Transverse colon (tissue), 4 donors: ENCODE measurements around the gene FUOM. TPM values are rescaled to one million over a fixed set of nuclear protein-coding genes. Genes with fewer than 3 reads are reported as not detected.
A peak's percentile ranks its signal among the peaks of the same experiment; 100 is the strongest.

ENCODE experiments used
- DNase-seq: peaks from one replicate; pipeline ENCODE4 v3.0.0-alpha.2; 2019
- H3K27ac ChIP-seq, 4 donors: fragments of 200-600 bp; sonication (generic); 2 replicates each; pipeline ENCODE4 v1.5.1; 2016 to 2018; ENCODE audit warnings: inconsistent platforms in 4 of 4
- H3K27me3 ChIP-seq: fragments of 200-600 bp; sonication (generic); 2 replicates; pipeline ENCODE4 v1.5.1; 2017; ENCODE audit warnings: inconsistent platforms
- H3K36me3 ChIP-seq, 4 donors: fragments of 200-600 bp; sonication (generic); 2 replicates each; pipeline ENCODE4 v1.5.1; 2017 to 2019; ENCODE audit warnings: inconsistent platforms in 4 of 4
- H3K4me1 ChIP-seq, 4 donors: fragments of 200-600 bp; sonication (generic); 2 replicates each; pipeline ENCODE4 v1.5.1; 2017 to 2020; ENCODE audit warnings: inconsistent platforms in 4 of 4
- H3K4me3 ChIP-seq, 4 donors: fragments of 200-600 bp; sonication (generic); 1 replicate in 1 of 4; 2 replicates in 3 of 4; pipeline versions ENCODE4 v1.5.1 to v1.6.1; 2017 to 2019; ENCODE audit warnings: inconsistent platforms in 4 of 4
- H3K9me3 ChIP-seq, 2 donors: fragments of 200-600 bp; sonication (generic); 2 replicates each; pipeline ENCODE4 v1.5.1; 2017 to 2019; ENCODE audit warnings: inconsistent platforms in 2 of 2
- CTCF ChIP-seq, 5 experiments: fragments of 200-600 bp in 3 of 5; fragments of 450-650 bp in 2 of 5; sonication (generic) in 3 of 5; IDR thresholded peaks; 1 replicate in 2 of 5; 2 replicates in 3 of 5; pipeline ENCODE4 v1.5.1; 2016 to 2017; ENCODE audit warnings: antibody characterized with exemption in 5 of 5, inconsistent platforms in 3 of 5, mild to moderate bottlenecking in 2 of 5, moderate library complexity in 1 of 5
- EP300 ChIP-seq: sonication (generic); formaldehyde crosslinking; IDR thresholded peaks from one replicate; pipeline ENCODE4 v1.6.1; 2017; ENCODE audit warnings: antibody characterized with exemption, low read depth
- POLR2A ChIP-seq: fragments of 450-650 bp; IDR thresholded peaks from one replicate; pipeline ENCODE4 v1.6.1; 2016; ENCODE audit warnings: antibody characterized with exemption, mild to moderate bottlenecking, moderate library complexity
- POLR2AphosphoS5 ChIP-seq, 3 donors: sonication (generic); formaldehyde crosslinking; IDR thresholded peaks; one replicate each; pipeline ENCODE4 v1.6.1; 2016; ENCODE audit warnings: antibody characterized with exemption in 3 of 3
- WGBS, 2 donors: methylation state at CpG; one replicate each; pipeline ENCODE4 v1.1.5; 2018; ENCODE audit warnings: low coverage in 1 of 2; 5-methylcytosine and 5-hydroxymethylcytosine counted together
- in situ Hi-C, 4 donors: fragments of 200-750 bp; cut with MboI; loops; one replicate each; pipeline versions ENCODE4 v1.15.0 to v1.15.1; 2017; ENCODE audit warnings: low sequenced_read_pairs in 3 of 4, low pct_ligation_motif_present in 1 of 4, low pct_unique_long_range_greater_than_20kb in 1 of 4
- intact Hi-C: fragments of 100-400 bp; cut with DNase I; formaldehyde crosslinking; loops from one replicate; pipeline ENCODE4 v1.15.1; 2023; ENCODE audit warnings: low total_unique reads
- total RNA-seq, 4 donors: library from RNA; depleted of rRNA; stranded (reverse); fragments of >200 nt; gene quantifications; one replicate each; pipeline ENCODE4 v1.1.0, GENCODE V29; 2016

Gene FUOM
- total RNA-seq, 4 donors from 2014 or later = 1.2 to 43.3 (median 28.8) TPM

DNA sequence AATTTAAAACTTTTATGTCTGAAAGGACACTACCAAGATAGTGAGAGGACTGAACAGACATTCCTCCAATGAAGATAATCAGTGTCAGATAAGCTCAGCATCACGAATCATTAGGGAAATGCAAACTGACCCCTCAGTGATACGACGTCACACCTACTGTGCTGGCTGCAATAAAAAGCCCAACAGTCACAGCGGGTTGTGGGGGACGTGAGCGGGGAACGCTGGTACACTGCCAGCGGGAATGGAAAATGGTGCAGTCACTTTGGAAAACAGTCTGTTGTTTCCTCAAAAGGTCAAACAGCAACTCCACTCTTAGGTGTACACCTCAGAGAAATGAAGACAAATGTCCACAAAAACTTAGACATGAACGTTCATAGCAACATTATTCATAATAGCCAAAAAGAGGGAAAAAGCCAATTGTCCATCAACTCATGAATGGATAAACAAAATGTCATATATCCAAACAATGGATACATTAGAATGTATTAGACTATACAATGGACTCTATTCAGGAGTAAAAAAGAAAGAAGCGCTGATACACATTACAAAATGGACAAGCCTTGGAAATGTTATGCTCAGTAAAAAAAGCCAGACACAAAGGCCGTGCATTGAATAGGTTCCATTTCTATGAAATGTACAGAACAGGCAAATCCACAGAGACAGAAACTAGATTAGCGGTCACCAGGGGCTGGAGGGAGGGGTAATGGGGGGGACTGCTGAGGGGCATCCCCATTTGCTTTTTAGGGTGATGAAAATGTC is 17.7 kb upstream of the FUOM start:
- no peak for TF ChIP-seq POLR2A

GRCh38 chr10:133373174-133374090 is 15.6 kb upstream of the FUOM start, which contains the start of gene ECHS1:
Gene ECHS1 (minus strand): TSS chr10:133373354. CDS start chr10:133373333, 21 bp downstream.
- Histone ChIP-seq H3K27me3 (no peaks in the 10 kb centered on the region), H3K27ac (peak within 1 kb of the TSS; percentile 91 to 92 (median 92)), H3K9me3 (no peaks in the 10 kb centered on the region), H3K4me3 (peak within 1 kb of the TSS; percentile 60 to 87 (median 78)), H3K4me1 (peaks cover 5 to 32% (median 23%) of the 10 kb centered on the region in 4 donors), H3K36me3 (peaks cover 0 to 16% (median 8%) of the 10 kb centered on the region in 4 donors)
- 0% methylated on average over 5 to 38 of the region's 89 CpGs for WGBS, 2 donors
- intact Hi-C loops (no loop called here), in situ Hi-C loops (no loop called here)
- no peak for TF ChIP-seq EP300
- TF ChIP-seq POLR2AphosphoS5 (IDR thresholded peaks at IDR 0.05) = peak; percentile 62 to 84 (median 73)
- TF ChIP-seq CTCF (IDR thresholded peaks at IDR 0.05) = peak in 1 of 5 experiments; percentile 12
- peak; percentile 77 for TF ChIP-seq POLR2A
- DNase-seq = peak; percentile 97

More for the DNA sequence above, 17.7 kb upstream of the FUOM start:
- H3K9me3 ChIP-seq = no peaks in the 10 kb centered on the region
- no peak overlapping the region for H3K4me3 ChIP-seq
- DNase-seq = no peak
- in situ Hi-C loops (no loop called here), intact Hi-C loops (no loop called here)
- H3K4me1 ChIP-seq = peaks cover 10 to 41% (median 33%) of the 10 kb centered on the region in 4 donors
- no peaks in the 10 kb centered on the region for H3K36me3 ChIP-seq
- H3K27me3 ChIP-seq = no peaks in the 10 kb centered on the region
- H3K27ac ChIP-seq = no peak overlapping the region
- WGBS, 2 donors = 79 to 83% methylated on average over 12 of the region's 12 CpGs

DNA sequence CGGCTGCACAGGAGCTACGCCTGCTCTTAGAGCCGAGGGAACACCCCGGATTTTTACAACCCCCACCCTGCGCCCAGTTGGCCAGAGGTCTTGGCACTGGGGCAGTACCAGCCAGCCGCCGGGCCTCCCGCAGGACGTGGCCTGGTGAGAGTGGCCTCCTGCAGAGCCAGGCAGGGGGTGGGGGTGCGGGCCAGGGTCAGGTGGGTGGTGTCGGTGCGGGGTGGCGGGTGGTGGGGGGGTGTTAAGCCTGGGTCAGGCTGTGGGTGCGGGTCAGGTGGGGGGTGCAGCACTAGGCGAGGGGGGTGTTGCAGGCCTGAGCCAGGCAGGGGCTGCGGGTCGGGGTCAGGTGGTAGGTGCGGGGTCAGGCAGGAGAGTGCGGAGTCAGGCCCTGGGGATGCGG is 14.7 kb upstream of the FUOM start:
- H3K27ac ChIP-seq = peak overlapping the region; percentile 91 to 92 (median 92)
- 44% methylated on average over 10 of the region's 20 CpGs; no CpG with 5 or more reads in 1 of the 2 donors for WGBS, 2 donors
- H3K4me3 ChIP-seq = peak overlapping the region; percentile 16 to 87 (median 66)
- no peak for TF ChIP-seq CTCF (IDR thresholded peaks at IDR 0.05)
- no peak for TF ChIP-seq POLR2A
- no peak for TF ChIP-seq POLR2AphosphoS5 (IDR thresholded peaks at IDR 0.05)
- no peak for TF ChIP-seq EP300
- peaks cover under 1 to 24% (median 15%) of the 10 kb centered on the region in 4 donors for H3K4me1 ChIP-seq
- H3K9me3 ChIP-seq = no peaks in the 10 kb centered on the region
- intact Hi-C loops (no loop called here), in situ Hi-C loops (no loop called here)
- H3K27me3 ChIP-seq = no peaks in the 10 kb centered on the region
- peak; percentile 67 for DNase-seq
- peaks cover 0 to 20% (median 9%) of the 10 kb centered on the region in 4 donors for H3K36me3 ChIP-seq

GRCh38 chr10:133370030-133370786 is 12.4 kb upstream of the FUOM start:
- Histone ChIP-seq H3K36me3 (peaks cover 0 to 35% (median 13%) of the 10 kb centered on the region in 4 donors), H3K4me3 (no peak overlapping the region), H3K27ac (no peak overlapping the region), H3K9me3 (no peaks in the 10 kb centered on the region), H3K4me1 (peaks cover 0 to 23% (median 15%) of the 10 kb centered on the region in 4 donors), H3K27me3 (no peaks in the 10 kb centered on the region)
- DNase-seq = no peak
- in situ Hi-C loops = no loop called here
- no peak for TF ChIP-seq CTCF (IDR thresholded peaks at IDR 0.05)
- no peak for TF ChIP-seq POLR2A
- TF ChIP-seq EP300 = no peak
- no peak for TF ChIP-seq POLR2AphosphoS5 (IDR thresholded peaks at IDR 0.05)
- intact Hi-C loops = no loop called here
- 94% methylated on average over 24 of the region's 24 CpGs; no CpG with 5 or more reads in 1 of the 2 donors for WGBS, 2 donors
